Fibroblast of skin of left quadriceps (primary cell): ENCODE results near the gene LDB3.
"Not testable (repeated sequence)": the region's sequence is repeated elsewhere in the genome, so short reads cannot be mapped to it uniquely, and the experiment has no call there.

ENCODE experiments used
- DNase-seq, 2 experiments: peaks; one replicate each; pipeline ENCODE4 v3.0.0-alpha.2; 2013; ENCODE audit warnings: low read depth in 2 of 2

The LDB3 gene

GRCh38 chr10:86730227-86730626 is 61.9 kb downstream of the LDB3 start:
- DNase-seq = no peak

DNA sequence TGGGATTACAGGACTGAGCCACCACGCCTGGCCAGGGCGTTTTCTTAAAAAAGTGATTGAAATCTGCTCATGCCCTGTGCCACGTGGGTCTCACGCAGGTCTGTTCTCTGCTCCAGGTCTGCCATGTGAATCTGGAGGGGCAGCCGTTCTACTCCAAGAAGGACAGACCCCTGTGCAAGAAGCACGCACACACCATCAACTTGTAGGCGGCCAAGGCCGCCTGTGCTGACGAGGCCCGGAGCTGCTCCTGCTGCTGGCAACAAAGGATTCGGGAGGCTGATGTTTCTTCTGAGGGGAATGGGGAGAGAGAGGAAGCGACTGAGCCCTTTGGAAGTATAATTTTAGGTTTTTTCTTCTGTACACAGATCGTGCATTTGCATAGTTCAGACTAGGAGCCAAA is 64.5 kb downstream of the LDB3 start:
- no peak for DNase-seq

GRCh38 chr10:86733260-86733671 is 65.0 kb downstream of the LDB3 start:
- no peak for DNase-seq

GRCh38 chr10:86734207-86734988 is 66.1 kb downstream of the LDB3 start:
- DNase-seq = no peak

DNA sequence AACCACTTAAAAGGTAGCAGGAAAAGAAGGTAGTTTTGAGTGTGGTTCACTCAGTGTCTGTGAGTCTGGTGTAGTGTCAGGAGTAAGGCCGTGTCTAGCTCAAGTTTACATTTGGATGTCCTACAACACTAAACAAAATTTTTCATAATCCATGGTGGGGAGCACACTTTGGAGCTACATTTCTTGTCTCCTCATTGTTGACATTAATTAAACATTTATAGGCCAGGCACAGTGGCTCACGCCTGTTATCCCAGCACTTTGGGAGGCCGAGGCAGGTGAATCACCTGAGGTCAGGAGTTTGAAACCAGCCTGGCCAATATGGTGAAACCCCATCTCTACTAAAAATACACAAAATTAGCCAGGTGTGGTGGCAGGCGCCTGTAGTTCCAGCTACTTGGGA is 67.0 kb downstream of the LDB3 start:
- not testable (repeated sequence) for DNase-seq

DNA sequence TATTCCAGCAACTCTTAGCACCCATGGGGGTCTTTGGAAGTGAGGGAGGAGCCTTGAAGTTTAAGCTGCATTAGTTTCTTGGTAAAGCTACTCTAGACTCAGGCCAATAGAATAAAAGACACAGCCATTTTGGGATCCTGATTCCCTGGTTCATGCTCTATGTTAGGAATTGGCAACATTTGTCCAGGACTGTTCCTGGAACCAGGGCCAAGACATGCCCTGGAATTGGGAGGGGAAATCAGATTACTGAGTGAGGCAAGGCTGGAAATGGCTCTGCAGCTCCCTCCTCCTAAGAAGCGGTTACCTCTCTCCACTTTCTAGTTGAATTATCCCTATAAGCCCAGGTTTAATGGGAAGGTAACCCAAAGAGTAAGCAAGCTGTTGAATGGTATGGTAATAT is 73.9 kb downstream of the LDB3 start:
- DNase-seq = no peak

- DNase-seq = no peak
Measured at GRCh38 chr10:86744067-86744725, 75.9 kb downstream of the LDB3 start.

DNA sequence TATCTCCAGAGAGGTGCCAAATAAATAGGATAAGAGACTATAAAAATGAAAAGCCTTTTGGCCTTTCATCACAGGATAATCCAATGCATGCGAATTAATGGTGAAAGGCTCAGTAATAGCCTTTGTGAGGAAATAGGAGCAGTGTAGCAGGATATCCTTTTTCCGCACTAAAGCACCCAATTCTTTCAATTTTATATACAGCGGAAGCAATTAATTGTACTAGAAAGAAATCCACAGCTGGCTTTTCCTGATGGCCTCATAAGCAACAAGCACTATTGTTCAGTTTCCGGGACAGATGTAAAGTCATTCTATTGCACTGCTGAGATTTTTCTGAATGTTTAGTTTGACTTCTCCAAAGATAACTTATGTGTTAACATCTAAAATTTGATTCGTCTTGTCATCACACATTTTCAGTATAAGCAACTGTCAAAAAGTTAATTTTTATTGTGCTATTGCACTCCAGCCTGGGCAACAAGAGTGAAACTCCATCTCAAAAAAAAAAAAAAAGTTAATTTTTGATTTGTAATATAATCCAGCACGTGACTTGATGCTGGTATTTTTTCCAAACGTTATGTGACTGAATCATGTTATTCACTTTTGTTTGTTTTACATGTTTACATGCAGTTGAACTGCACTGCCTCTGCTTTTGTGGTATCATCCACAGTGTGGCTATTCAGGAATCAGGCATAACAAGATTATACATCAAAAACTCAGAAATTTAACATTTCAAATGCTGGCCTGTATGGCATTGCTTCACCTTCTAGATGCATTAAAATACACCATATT is 79.7 kb downstream of the LDB3 start:
- DNase-seq = no peak

GRCh38 chr10:86749854-86750253 is 81.5 kb downstream of the LDB3 start:
- DNase-seq = no peak

DNA sequence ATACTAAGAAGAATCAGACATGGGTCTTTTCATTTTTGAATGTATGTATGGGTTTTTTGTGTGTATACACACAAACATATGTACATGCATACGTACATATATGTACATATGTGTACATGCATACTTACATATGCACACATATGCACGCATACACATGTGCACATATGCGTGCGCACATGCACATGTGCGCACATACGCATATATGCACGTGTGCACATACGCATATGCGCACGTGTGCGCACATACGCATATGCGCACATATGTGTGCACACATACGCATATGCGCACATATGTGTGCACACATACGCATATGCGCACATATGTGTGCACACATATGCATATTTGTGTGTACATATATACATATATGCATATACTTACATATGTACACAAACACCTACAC is 83.2 kb downstream of the LDB3 start:
- DNase-seq = no peak

- no peak for DNase-seq
Measured at GRCh38 chr10:86752311-86752710, 84.0 kb downstream of the LDB3 start.

DNA sequence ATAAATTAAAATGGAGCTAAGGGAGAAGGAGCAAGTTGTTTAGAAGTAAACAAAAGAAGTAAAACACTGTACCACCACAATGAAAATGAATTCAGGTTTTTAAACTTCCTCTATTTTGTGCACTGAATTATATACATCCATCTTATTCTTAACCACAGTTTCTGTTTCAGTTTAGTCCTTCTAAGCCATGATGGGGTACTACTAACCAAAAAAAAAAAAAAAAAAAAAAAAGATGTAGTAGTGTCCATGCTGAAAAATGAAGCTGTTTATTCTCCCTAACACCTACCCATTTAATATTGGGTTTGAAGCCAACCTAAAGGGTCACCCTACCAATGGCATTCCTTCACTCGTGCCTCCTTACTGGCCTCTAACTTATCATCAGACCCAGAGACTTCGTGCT is 84.7 kb downstream of the LDB3 start:
- no peak for DNase-seq

DNA sequence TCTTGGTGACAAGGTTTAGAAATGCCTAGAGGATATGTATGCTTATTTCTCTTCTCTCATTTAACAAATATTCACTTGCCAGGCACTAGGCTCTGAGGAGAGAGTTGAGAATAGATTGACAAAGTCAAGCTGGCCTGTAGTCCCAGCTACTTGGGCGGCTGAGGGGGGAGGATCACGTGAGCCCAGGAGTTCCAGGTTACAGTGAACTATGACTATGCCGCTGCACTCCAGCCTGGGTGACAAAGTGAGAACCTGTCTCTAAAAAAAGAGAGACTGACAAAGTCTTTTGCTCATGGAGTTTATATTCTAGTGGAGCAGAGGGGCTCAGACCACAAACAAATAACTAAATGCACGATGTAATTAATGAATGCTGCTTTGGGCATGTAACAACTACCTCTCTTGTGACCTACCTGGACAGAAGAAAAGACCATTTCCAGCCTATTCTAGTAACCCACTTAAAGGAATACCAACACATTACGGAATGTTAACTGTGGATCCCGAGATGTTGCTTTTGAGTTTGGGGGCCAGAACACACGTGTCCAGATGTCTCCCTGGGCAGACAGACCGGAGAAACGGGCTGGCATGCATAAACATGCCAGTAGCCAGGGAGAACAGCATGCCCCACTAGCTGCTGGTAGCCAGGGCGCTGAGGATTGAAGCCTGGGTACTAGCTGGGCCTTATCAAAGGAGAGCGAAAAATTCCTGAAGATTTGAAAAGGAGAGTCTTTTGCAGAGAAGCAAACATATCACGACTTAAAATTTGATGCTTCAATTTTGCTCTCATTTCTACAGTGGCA is 85.5 kb downstream of the LDB3 start:
- DNase-seq = no peak

- DNase-seq = no peak
Measured at GRCh38 chr10:86755454-86755739, 87.1 kb downstream of the LDB3 start.

GRCh38 chr10:86755740-86756510 is 87.6 kb downstream of the LDB3 start:
- peak in 1 of 2 experiments; percentile 27 for DNase-seq

DNA sequence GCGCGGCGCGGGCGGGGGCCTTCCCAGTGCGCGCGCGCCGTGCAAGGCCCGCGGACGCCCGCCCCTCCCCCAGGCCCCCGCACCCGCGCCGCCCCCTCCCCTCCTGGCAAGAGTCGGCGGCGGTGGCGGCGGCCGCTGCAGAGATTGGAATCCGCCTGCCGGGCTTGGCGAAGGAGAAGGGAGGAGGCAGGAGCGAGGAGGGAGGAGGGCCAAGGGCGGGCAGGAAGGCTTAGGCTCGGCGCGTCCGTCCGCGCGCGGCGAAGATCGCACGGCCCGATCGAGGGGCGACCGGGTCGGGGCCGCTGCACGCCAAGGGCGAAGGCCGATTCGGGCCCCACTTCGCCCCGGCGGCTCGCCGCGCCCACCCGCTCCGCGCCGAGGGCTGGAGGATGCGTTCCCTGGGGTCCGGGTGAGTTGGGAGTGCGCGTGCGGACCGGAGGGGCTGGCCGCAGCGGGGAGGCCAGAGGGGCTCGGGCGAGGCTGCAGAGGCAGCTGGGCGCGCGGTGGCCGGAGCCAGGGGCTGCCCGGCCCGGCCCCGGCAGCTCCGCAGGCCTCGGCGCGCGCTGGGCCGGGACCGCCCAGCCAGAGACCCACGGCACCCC is 88.3 kb downstream of the LDB3 start, which contains the start of gene BMPR1A:
BMPR1A (plus strand) TSS at position 109 of the 602 bp plus-strand sequence. CDS start 119,400 bp downstream, outside the sequence.
- DNase-seq = peak; percentile 87 to 88

- peak; percentile 45 to 51 for DNase-seq
Measured at GRCh38 chr10:86757113-86757972, 89.0 kb downstream of the LDB3 start.

DNA sequence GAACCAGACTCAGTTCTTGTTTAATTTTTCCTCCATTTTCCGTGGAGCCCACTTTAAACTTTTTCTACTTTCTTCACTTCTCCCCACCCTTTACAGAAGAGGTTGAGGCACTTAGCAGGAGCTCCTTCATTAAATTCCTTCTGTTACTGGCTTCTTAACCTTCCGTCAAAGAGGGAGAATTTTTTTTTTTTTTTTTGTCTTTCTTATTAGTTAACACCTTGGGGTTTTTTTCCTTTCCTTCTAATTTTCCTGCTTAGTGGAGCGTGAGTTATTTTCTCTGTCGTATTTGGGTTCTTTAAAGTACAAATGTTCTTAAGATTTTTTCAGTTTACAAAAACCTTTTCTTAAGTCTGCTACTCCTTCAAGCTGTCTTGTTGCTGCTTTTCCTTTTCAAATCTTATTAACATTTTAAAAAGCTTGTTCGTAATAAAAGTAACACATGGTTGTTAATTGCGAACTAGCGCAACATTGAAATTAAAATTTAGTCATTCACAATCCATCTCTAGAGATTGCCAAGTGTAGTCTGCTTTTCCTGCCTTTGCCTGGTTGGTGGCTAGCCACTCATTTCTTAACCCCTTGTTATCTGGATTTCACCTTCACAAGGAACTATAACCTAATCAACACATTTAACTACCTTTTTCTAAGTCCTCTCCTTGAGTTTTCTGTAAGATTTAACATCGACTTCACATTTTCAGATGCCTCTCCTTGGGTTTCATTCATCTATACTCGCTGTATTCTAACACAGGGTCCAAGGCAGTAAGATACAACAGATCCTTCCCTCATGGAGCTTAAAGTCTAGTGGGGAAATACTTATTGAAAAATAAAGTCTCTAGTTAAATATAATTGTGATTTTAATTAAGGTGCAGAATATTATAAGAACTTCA is 90.1 kb downstream of the LDB3 start:
- no peak for DNase-seq
